Measurements from ENCODE around the gene NINJ2. TPM values are rescaled to one million over a fixed set of nuclear protein-coding genes. Genes with fewer than 3 reads are reported as not detected.

NINJ2 gene
- 2.6 and 5.1 TPM in 2 replicates for total RNA-seq

GRCh38 chr12:663293-663871 is at the start of gene NINJ2:
Gene NINJ2 (minus strand): TSS chr12:663445. CDS start chr12:663360, 85 bp downstream.

Small RNA genes lying within 50 kb of the gene (small RNA-seq; reads per million reads assigned to genes)
- not detected for gene RNU7-103P

Other genes with a start within 250 kb of the NINJ2 start
- 0.22 and 0.39 TPM in 2 replicates for gene B4GALNT3, start 203.5 kb downstream of the NINJ2 start, total RNA-seq
- 69.2 and 69.9 TPM in 2 replicates for gene WNK1, start 89.1 kb upstream of the NINJ2 start, total RNA-seq

Measured in placental epithelial cell (primary cell).